Neural progenitor cell (in vitro differentiated cells): ENCODE data around the gene AHI1. TPM values are rescaled to one million over a fixed set of nuclear protein-coding genes. Genes with fewer than 3 reads are reported as not detected.

Source experiments
- DNase-seq: peaks from one replicate; pipeline ENCODE4 v3.0.0-alpha.2; 2016; ENCODE audit warnings: low spot score
- H2AFZ ChIP-seq: fragments of 200-600 bp; sonication (generic); replicated peaks from 2 replicates; pipeline ENCODE4 v1.6.1; 2016; ENCODE audit warnings: antibody characterized with exemption
- H3F3A ChIP-seq: fragments of 200-600 bp; sonication (generic); 2 replicates; pipeline ENCODE4 v1.6.1; 2016; ENCODE audit warnings: antibody characterized with exemption, low read depth
- H3K27ac ChIP-seq: fragments of 200-600 bp; sonication (generic); 2 replicates; pipeline ENCODE4 v1.5.1; 2016; ENCODE audit warnings: mild to moderate bottlenecking
- H3K27me3 ChIP-seq: fragments of 200-600 bp; sonication (generic); 2 replicates; pipeline ENCODE4 v1.6.1; 2016; ENCODE audit warnings: mild to moderate bottlenecking, moderate library complexity
- H3K36me3 ChIP-seq: fragments of 200-600 bp; sonication (generic); 2 replicates; pipeline ENCODE4 v1.5.1; 2016
- H3K4me1 ChIP-seq: fragments of 200-600 bp; sonication (generic); 2 replicates; pipeline ENCODE4 v1.6.1; 2016; ENCODE audit warnings: mixed run types
- H3K4me2 ChIP-seq: fragments of 200-600 bp; sonication (generic); 2 replicates; pipeline ENCODE4 v1.6.1; 2016
- H3K4me3 ChIP-seq: fragments of 200-600 bp; sonication (generic); 2 replicates; pipeline ENCODE4 v1.5.1; 2016
- H3K79me2 ChIP-seq: fragments of 200-600 bp; sonication (generic); 2 replicates; pipeline ENCODE4 v1.6.1; 2016; ENCODE audit warnings: low read depth
- H3K9ac ChIP-seq: fragments of 200-600 bp; sonication (generic); 2 replicates; pipeline ENCODE4 v1.6.1; 2016
- H3K9me3 ChIP-seq: fragments of 200-600 bp; sonication (generic); 2 replicates; pipeline ENCODE4 v1.5.1; 2016; ENCODE audit warnings: low read depth
- H4K20me1 ChIP-seq: fragments of 200-600 bp; sonication (generic); 2 replicates; pipeline ENCODE4 v1.6.1; 2016; ENCODE audit warnings: low read depth
- H3K27ac Mint-ChIP-seq: 3 replicates; pipeline ENCODE4 v1.8.0; 2021; ENCODE audit warnings: mixed read lengths
- H3K27me3 Mint-ChIP-seq: 2 replicates; pipeline ENCODE4 v1.8.0; 2022; ENCODE audit warnings: low read depth, mild to moderate bottlenecking, inconsistent platforms, moderate library complexity, mixed read lengths; ENCODE audit not compliant: insufficient read depth
- H3K36me3 Mint-ChIP-seq: 3 replicates; pipeline ENCODE4 v1.8.0; 2021; ENCODE audit warnings: mixed read lengths
- H3K4me1 Mint-ChIP-seq: 3 replicates; pipeline ENCODE4 v1.8.0; 2021; ENCODE audit warnings: mixed read lengths
- H3K4me3 Mint-ChIP-seq: 3 replicates; pipeline ENCODE4 v1.8.0; 2021; ENCODE audit warnings: mild to moderate bottlenecking, moderate library complexity, mixed read lengths
- H3K9me3 Mint-ChIP-seq: 3 replicates; pipeline ENCODE4 v1.8.0; 2020; ENCODE audit warnings: mixed read lengths
- EZH2 ChIP-seq: fragments of 200-600 bp; sonication (generic); IDR thresholded peaks from 2 replicates; pipeline ENCODE4 v1.6.1; 2017; ENCODE audit warnings: antibody characterized with exemption, mild to moderate bottlenecking, moderate library complexity
- EZH2phosphoT487 ChIP-seq: fragments of 200-600 bp; sonication (generic); IDR thresholded peaks from 2 replicates; pipeline ENCODE4 v1.6.1; 2017; ENCODE audit warnings: antibody characterized with exemption
- total RNA-seq: library from RNA; depleted of rRNA; stranded (reverse); fragments of >200 nt; gene quantifications from 2 replicates; pipeline ENCODE4 v1.2.3, GENCODE V29; 2015; ENCODE audit warnings: low replicate concordance
- TF ChIP-seq, protein P1 (sequence below): fragments of 200-600 bp; sonication (generic); IDR thresholded peaks from 2 replicates; pipeline ENCODE4 v1.5.1; 2017; ENCODE audit warnings: antibody characterized with exemption, mild to moderate bottlenecking

The AHI1 gene
- total RNA-seq, 1 donor from 2014 or later: 26.2 TPM

DNA sequence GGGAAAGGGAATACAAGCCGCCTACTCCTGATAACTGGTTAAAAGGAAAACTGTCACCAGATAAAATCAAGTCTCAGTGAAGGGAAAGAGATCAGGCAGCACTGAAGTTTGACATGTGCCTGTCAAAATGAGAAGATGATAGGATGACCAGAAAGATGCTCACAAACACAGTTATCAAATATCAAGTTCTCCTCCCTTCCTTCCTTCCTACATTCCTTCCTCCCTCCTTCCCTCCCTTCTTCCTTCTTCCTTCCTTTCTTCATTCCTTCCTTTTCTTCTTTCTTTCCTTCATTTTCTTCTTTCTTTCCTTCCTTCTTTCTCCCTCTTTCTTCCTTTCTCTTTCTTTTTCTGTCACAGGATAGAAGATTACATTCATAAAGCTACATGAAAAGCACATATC is 261.2 kb downstream of the AHI1 start:
- DNase-seq: no peak
- TF ChIP-seq, protein P1, sequence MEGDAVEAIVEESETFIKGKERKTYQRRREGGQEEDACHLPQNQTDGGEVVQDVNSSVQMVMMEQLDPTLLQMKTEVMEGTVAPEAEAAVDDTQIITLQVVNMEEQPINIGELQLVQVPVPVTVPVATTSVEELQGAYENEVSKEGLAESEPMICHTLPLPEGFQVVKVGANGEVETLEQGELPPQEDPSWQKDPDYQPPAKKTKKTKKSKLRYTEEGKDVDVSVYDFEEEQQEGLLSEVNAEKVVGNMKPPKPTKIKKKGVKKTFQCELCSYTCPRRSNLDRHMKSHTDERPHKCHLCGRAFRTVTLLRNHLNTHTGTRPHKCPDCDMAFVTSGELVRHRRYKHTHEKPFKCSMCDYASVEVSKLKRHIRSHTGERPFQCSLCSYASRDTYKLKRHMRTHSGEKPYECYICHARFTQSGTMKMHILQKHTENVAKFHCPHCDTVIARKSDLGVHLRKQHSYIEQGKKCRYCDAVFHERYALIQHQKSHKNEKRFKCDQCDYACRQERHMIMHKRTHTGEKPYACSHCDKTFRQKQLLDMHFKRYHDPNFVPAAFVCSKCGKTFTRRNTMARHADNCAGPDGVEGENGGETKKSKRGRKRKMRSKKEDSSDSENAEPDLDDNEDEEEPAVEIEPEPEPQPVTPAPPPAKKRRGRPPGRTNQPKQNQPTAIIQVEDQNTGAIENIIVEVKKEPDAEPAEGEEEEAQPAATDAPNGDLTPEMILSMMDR: no peak
- TF ChIP-seq EZH2 (no peak), EZH2phosphoT487 (no peak)
- no peaks in the 10 kb centered on the region for H3K36me3 ChIP-seq

DNA sequence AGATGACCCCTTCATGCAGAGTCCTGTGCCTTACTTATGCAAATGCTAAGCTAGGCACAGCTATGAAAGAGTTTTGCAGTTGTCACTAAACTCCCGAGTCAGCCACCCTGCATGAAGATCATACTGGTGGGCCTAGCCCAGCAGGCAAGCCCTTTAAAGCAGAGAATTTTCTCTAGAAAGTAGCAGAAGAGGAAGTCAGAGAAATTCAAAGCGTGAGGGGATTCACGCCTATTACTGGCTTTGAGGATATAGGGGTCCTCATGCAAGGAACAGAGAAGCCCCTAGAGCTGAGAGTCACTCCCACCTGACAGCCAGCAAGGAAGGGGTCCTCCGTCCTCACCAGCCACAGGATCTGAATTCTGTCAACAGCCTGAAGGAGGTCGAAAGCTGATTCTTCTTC is 261.8 kb downstream of the AHI1 start:
- H3K4me1 Mint-ChIP-seq: peaks cover 3% of the 10 kb centered on the region
- Histone ChIP-seq H3K79me2 (no peaks in the 10 kb centered on the region), H3K4me1 (no peaks in the 10 kb centered on the region), H2AFZ (peak overlapping the region; percentile 72), H4K20me1 (no peaks in the 10 kb centered on the region), H3K27ac (no peak overlapping the region), H3K27me3 (no peaks in the 10 kb centered on the region), H3K4me3 (no peak overlapping the region), H3F3A (no peaks in the 10 kb centered on the region), H3K36me3 (no peaks in the 10 kb centered on the region), H3K4me2 (no peak overlapping the region), H3K9me3 (no peaks in the 10 kb centered on the region), H3K9ac (no peak overlapping the region)
- H3K27ac Mint-ChIP-seq: no peak overlapping the region
- no peak for TF ChIP-seq EZH2phosphoT487
- TF ChIP-seq, protein P1: no peak
- no peak for TF ChIP-seq EZH2
- peaks cover 5% of the 10 kb centered on the region for H3K27me3 Mint-ChIP-seq
- no peaks in the 10 kb centered on the region for H3K36me3 Mint-ChIP-seq
- DNase-seq: no peak
- H3K4me3 Mint-ChIP-seq: no peak overlapping the region
- H3K9me3 Mint-ChIP-seq: peaks cover 2% of the 10 kb centered on the region

More for the DNA sequence above, 261.2 kb downstream of the AHI1 start:
- Histone ChIP-seq H3K27ac (no peak overlapping the region), H3K27me3 (no peaks in the 10 kb centered on the region), H3K4me3 (no peak overlapping the region), H2AFZ (peak overlapping the region; percentile 72), H3K4me2 (no peak overlapping the region), H3K79me2 (no peaks in the 10 kb centered on the region), H3K9ac (no peak overlapping the region), H3K4me1 (no peaks in the 10 kb centered on the region), H4K20me1 (no peaks in the 10 kb centered on the region), H3K9me3 (no peaks in the 10 kb centered on the region), H3F3A (no peaks in the 10 kb centered on the region)
- H3K36me3 Mint-ChIP-seq: no peaks in the 10 kb centered on the region
- peaks cover 3% of the 10 kb centered on the region for H3K4me1 Mint-ChIP-seq
- H3K4me3 Mint-ChIP-seq: no peak overlapping the region
- H3K9me3 Mint-ChIP-seq: peaks cover 2% of the 10 kb centered on the region
- H3K27me3 Mint-ChIP-seq: peaks cover 4% of the 10 kb centered on the region
- no peak overlapping the region for H3K27ac Mint-ChIP-seq

DNA sequence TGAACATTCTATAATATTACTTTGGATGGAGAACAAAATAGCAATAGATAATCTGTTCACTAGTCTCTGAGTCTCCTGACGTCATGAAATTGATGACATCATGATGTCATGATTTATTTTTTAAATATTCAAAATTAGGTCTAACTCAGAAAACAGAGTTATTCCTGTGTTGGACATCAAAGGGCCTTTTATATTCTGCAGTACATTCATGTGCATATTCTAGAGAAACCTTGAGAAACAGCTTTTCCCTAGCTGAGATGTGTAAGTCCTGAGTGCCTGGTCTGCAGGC is 263.1 kb downstream of the AHI1 start:
- Histone ChIP-seq H3K79me2 (no peaks in the 10 kb centered on the region), H2AFZ (no peak overlapping the region), H3K27ac (no peak overlapping the region), H3K36me3 (no peaks in the 10 kb centered on the region), H4K20me1 (no peaks in the 10 kb centered on the region), H3K9ac (no peak overlapping the region), H3F3A (no peaks in the 10 kb centered on the region), H3K27me3 (no peaks in the 10 kb centered on the region), H3K4me1 (no peaks in the 10 kb centered on the region), H3K9me3 (no peaks in the 10 kb centered on the region), H3K4me2 (no peak overlapping the region), H3K4me3 (no peak overlapping the region)
- Mint-ChIP-seq H3K36me3 (no peaks in the 10 kb centered on the region), H3K4me3 (no peak overlapping the region), H3K4me1 (peaks cover 3% of the 10 kb centered on the region), H3K27ac (no peak overlapping the region), H3K9me3 (peaks cover 2% of the 10 kb centered on the region), H3K27me3 (peaks cover 6% of the 10 kb centered on the region)
- TF ChIP-seq EZH2 (no peak), EZH2phosphoT487 (no peak)
- TF ChIP-seq, protein P1: no peak
- no peak for DNase-seq
